Uterus (tissue), 2 donors: ENCODE measurements around the gene THRB.

ENCODE experiments used
- CTCF ChIP-seq, 4 experiments: fragments of 200-600 bp in 2 of 4; fragments of 450-650 bp in 2 of 4; sonication (generic) in 2 of 4; IDR thresholded peaks; one replicate each; pipeline ENCODE4 v1.5.1; 2016 to 2019; ENCODE audit warnings: antibody characterized with exemption in 4 of 4, mild to moderate bottlenecking in 2 of 4, moderate library complexity in 1 of 4
- POLR2A ChIP-seq, 2 donors: fragments of 450-650 bp; IDR thresholded peaks; one replicate each; pipeline ENCODE4 v1.6.1; 2016; ENCODE audit warnings: antibody characterized with exemption in 2 of 2, mild to moderate bottlenecking in 1 of 2, moderate library complexity in 1 of 2

GRCh38 chr3:24197809-24198208 lies 296.8 kb downstream of the THRB start:
- TF ChIP-seq CTCF (IDR thresholded peaks at IDR 0.05) (no peak), POLR2A (IDR thresholded peaks at IDR 0.05) (no peak)
